AG04449 (cell line): ENCODE results near the gene COMMD10.

Experiments used
- CTCF ChIA-PET: fragments of 350-600 bp; formaldehyde crosslinking; extraction: SDS; loops from one replicate; lab custom pipeline; 2021; ENCODE audit warnings: antibody characterized with exemption; lab: Yijun Ruan, JAX
- POLR2A ChIA-PET: fragments of 400-600, 350-600 bp; formaldehyde crosslinking; extraction: SDS; loops from one replicate; lab custom pipeline; 2020; ENCODE audit warnings: antibody characterized with exemption, inconsistent platforms; lab: Yijun Ruan, JAX
- DNase-seq: peaks from one replicate; pipeline ENCODE4 v3.0.0-alpha.2; 2010; ENCODE audit warnings: low read depth, low spot score
- H3K4me3 ChIP-seq: 2 replicates; pipeline ENCODE4 v1.5.1; 2011; ENCODE audit warnings: low read depth, mild to moderate bottlenecking, control low read depth, low read length
- TF ChIP-seq, protein P1 (sequence below): IDR thresholded peaks from one replicate; pipeline ENCODE4 v1.5.1; 2011; ENCODE audit warnings: mild to moderate bottlenecking, moderate library complexity, low read length, control low read depth, inconsistent platforms; ENCODE audit not compliant: insufficient read depth; ENCODE audit errors: missing control alignments

Gene COMMD10

DNA sequence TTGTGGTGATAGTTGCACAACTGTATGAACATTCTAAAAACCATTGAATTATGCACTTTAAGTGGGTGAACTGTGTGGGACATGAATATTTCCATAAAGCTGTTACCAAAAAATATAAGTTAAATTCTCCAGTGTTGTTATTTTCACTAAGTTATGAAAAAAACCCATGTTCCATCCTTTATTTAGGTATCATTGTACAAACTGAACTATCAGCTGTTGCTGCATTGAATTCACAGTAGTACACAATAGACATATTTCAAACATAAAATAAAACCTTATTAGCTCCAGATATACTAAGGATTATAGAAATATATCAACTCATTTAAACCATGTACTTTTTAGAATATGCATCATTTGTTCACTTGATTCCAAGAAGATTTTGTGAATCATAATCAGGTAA is 192.1 kb downstream of the COMMD10 start:
- TF ChIP-seq, protein P1, sequence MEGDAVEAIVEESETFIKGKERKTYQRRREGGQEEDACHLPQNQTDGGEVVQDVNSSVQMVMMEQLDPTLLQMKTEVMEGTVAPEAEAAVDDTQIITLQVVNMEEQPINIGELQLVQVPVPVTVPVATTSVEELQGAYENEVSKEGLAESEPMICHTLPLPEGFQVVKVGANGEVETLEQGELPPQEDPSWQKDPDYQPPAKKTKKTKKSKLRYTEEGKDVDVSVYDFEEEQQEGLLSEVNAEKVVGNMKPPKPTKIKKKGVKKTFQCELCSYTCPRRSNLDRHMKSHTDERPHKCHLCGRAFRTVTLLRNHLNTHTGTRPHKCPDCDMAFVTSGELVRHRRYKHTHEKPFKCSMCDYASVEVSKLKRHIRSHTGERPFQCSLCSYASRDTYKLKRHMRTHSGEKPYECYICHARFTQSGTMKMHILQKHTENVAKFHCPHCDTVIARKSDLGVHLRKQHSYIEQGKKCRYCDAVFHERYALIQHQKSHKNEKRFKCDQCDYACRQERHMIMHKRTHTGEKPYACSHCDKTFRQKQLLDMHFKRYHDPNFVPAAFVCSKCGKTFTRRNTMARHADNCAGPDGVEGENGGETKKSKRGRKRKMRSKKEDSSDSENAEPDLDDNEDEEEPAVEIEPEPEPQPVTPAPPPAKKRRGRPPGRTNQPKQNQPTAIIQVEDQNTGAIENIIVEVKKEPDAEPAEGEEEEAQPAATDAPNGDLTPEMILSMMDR, result no peak
- CTCF ChIA-PET, result no interaction called here
- POLR2A ChIA-PET, result no interaction called here
- no peak overlapping the region for H3K4me3 ChIP-seq
- DNase-seq, result no peak

DNA sequence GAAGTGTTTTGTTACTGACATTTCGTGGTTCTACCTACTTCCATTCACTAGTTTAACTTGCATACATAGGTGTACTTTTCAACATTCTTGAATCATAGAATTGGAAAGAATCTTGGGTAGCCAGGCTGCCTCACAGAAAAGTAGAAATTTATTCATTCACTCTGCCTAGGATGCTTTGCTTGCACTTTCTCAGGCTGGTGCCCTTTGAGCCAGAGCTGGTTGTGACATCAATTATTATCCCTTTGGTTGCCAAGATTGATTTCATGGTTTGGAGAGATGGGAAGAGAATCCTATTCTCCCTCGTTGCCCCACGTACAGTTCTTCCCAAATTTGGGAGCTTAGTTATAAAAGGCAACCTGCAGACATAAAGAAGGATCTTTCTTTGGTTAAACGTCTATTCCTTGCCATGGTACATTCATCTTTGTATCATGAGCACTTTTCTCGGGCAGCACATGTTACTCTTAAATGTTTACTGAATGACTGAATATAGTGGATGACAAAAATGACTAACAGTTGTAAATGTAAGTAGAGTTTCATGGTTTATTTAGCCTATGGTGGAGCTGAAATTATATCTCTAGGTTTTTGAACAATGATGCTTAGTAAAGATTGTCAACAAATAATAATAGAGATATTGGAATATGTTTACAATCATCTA is 195.5 kb downstream of the COMMD10 start:
- no peak overlapping the region for H3K4me3 ChIP-seq
- TF ChIP-seq, protein P1, result no peak
- DNase-seq, result no peak
- ChIA-PET CTCF (no interaction called here), POLR2A (no interaction called here)

DNA sequence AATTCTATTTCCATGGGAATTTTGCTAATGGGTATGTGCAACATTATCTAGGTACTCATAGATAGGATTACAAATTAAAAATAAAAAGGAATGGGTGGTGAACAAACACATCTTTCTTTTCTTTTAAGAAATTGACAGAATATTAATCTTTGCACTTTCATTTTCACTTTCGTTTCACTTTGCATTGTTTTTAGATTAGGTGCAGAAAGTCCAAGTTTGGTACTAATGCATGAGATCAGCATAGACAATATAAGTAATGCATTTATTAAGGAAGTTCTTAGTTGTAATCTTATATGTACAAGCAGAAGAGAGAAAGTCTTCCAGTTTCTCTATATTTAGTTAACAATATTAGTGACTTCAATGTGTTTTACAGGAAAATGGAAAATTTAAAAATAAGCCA is 196.5 kb downstream of the COMMD10 start:
- TF ChIP-seq, protein P1, result no peak
- H3K4me3 ChIP-seq, result no peak overlapping the region
- no peak for DNase-seq
- POLR2A ChIA-PET, result interaction anchor here (0.6 kb wide), 1 partner anchor 17 kb away, joined by 3 read pairs; no protein-coding TSS in a partner anchor
- CTCF ChIA-PET, result no interaction called here

DNA sequence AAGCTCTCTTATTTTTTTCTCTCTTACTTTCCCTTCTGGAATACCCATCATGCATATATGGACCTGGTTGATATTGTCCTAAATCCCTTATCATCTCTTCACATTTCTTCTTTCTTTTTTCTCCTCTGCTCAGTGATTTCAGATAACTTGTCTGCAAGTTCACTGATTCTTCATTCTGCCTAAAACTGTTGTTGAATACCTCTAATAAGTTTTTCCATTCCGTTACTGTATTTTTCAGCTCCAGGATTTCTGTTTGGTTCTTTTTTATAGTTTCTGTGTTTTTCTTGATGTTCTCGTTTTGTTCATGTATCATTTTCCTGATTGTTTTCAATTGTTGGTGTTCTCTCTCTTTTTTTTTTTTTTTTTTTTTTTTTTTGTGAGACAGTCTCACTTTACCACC is 203.7 kb downstream of the COMMD10 start:
- CTCF ChIA-PET, result no interaction called here
- POLR2A ChIA-PET, result no interaction called here
- H3K4me3 ChIP-seq, result no peak overlapping the region
- DNase-seq, result no peak
- TF ChIP-seq, protein P1, result no peak

DNA sequence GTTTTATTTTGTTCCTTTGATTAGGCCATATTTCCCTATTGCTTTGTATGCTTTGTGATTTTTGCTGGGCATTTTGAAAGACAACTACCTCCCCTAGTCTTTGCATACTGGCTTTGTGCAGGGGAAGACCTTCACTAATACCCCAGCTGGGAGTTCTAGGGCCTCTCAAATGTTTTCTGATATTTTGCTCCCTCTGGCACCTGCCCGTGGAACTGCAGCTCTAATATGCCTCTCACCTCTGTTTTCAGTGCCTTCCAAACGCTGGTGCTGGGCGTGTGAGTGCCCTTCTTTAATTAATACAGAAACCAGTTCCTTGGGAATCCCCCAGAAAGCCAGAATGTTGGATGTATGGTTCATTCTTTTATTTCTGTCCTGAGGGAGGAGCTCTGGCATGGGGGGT is 204.5 kb downstream of the COMMD10 start:
- POLR2A ChIA-PET, result no interaction called here
- CTCF ChIA-PET, result interaction anchor here (0.9 kb wide), 1 partner anchor 152 kb away, joined by 3 read pairs; no protein-coding TSS in a partner anchor
- TF ChIP-seq, protein P1, result no peak

DNA sequence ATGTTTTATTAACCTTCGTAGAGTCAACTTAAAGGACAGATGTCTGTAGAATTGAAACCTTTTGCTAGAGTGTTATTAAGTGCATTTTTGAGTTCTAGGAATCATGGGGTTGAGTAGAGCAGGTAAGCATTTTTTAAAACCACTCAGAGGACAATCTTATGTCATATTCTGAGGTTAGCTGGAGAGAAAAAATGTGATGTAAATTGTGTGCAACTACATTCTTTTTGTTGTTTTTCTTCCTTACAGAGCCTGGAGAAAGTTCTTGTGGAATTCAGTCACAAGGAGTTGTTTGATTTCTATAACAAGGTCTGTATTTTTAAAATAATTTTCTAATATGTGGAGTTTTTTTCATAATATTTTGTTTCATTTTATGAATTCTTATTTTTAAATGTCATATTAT is 206.4 kb downstream of the COMMD10 start:
- TF ChIP-seq, protein P1, result no peak
- CTCF ChIA-PET, result no interaction called here

More for the DNA sequence above, 204.5 kb downstream of the COMMD10 start:
- no peak overlapping the region for H3K4me3 ChIP-seq
- DNase-seq, result no peak

More for the DNA sequence above, 206.4 kb downstream of the COMMD10 start:
- no peak for DNase-seq
- no peak overlapping the region for H3K4me3 ChIP-seq
- POLR2A ChIA-PET, result no interaction called here
